HAP-1 (cell line): ENCODE results near the gene CASR.

Experiments used
- DNase-seq, 2 experiments: peaks; one replicate each; pipeline ENCODE4 v3.0.0-alpha.2; 2016 to 2020; ENCODE audit warnings: low spot score in 2 of 2
- H3K27me3 ChIP-seq: fragments of 250-450 bp; sonication (Bioruptor Pico); 2 replicates; pipeline ENCODE4 v1.5.1; 2020; ENCODE audit warnings: low read depth, mild to moderate bottlenecking, moderate library complexity
- H3K36me3 ChIP-seq: fragments of 250-450 bp; sonication (Bioruptor Pico); replicated peaks from 2 replicates; pipeline ENCODE4 v1.5.1; 2020; ENCODE audit warnings: mild to moderate bottlenecking
- H3K4me1 ChIP-seq: fragments of 250-450 bp; sonication (Bioruptor Pico); 2 replicates; pipeline ENCODE4 v1.5.1; 2020; ENCODE audit warnings: mild to moderate bottlenecking
- H3K4me3 ChIP-seq: fragments of 250-450 bp; sonication (Bioruptor Pico); 2 replicates; pipeline ENCODE4 v1.5.1; 2020; ENCODE audit warnings: mild to moderate bottlenecking, moderate library complexity
- H3K9me3 ChIP-seq: fragments of 250-450 bp; sonication (Bioruptor Pico); 2 replicates; pipeline ENCODE4 v1.5.1; 2020; ENCODE audit warnings: mild to moderate bottlenecking, moderate library complexity
- in situ Hi-C: fragments of 300-500 bp; cut with MboI; formaldehyde crosslinking; loops from 3 replicates; pipeline ENCODE4 v1.14.3; 2020; ENCODE audit warnings: low sequenced_read_pairs, inconsistent platforms, mixed read lengths

The CASR gene

DNA sequence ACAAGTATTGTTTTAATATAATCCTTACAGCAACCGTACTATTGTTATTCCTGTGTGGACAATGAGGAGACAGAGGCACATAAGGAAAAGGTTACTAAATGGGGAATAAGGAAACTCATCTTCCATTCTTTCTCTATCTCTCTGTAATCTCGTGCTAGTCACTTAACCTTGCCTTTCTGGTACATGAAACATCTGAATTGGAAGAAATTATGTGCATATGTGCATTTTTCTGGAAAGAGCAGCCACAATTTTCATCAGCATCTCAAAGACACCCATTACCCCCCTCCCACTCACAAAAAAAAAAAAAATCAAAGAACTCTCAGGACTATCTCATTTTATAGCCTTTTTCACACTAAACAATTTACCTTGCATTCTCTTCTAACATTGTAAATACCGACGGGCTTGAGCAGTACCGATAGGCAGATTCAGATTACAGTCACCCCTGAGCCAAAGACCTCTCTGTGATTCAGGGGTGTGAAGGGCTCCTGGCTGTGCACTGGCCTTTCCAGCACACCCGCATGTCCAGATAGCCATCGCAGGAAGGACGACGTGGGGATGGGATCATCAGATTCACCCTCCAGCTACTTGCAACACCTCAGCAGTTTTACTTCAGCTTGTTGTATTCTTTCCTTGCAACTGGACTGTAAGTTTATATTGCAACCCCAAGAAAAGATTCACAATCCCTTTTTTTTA is 48.1 kb downstream of the CASR start:
- Histone ChIP-seq H3K4me1 (no peaks in the 10 kb centered on the region), H3K4me3 (no peak overlapping the region), H3K9me3 (no peaks in the 10 kb centered on the region), H3K36me3 (no peaks in the 10 kb centered on the region), H3K27me3 (no peaks in the 10 kb centered on the region)
- in situ Hi-C loops: no loop called here
- no peak for DNase-seq

DNA sequence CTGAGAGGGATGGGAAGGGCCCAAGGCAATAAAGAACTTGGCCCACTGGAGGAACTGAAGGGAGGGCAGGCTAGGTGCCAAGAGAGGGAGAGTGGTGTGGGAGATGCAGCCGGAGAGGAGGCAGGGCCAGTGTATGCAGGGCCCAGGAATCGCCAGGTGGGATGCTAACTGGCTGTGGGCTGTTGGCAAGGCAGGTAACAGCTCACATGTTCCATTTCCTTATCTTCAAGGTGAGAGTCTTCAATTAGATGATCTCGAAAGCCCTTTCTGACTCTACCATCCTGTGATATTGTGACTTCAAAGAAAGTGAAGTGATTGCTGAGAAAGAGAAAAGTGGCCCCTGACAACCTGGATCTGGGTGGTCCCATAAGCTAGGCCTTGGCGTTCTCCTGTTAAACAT is 49.0 kb downstream of the CASR start:
- in situ Hi-C loops: no loop called here
- Histone ChIP-seq H3K27me3 (no peaks in the 10 kb centered on the region), H3K36me3 (no peaks in the 10 kb centered on the region), H3K9me3 (no peaks in the 10 kb centered on the region), H3K4me3 (no peak overlapping the region), H3K4me1 (no peaks in the 10 kb centered on the region)
- no peak for DNase-seq

DNA sequence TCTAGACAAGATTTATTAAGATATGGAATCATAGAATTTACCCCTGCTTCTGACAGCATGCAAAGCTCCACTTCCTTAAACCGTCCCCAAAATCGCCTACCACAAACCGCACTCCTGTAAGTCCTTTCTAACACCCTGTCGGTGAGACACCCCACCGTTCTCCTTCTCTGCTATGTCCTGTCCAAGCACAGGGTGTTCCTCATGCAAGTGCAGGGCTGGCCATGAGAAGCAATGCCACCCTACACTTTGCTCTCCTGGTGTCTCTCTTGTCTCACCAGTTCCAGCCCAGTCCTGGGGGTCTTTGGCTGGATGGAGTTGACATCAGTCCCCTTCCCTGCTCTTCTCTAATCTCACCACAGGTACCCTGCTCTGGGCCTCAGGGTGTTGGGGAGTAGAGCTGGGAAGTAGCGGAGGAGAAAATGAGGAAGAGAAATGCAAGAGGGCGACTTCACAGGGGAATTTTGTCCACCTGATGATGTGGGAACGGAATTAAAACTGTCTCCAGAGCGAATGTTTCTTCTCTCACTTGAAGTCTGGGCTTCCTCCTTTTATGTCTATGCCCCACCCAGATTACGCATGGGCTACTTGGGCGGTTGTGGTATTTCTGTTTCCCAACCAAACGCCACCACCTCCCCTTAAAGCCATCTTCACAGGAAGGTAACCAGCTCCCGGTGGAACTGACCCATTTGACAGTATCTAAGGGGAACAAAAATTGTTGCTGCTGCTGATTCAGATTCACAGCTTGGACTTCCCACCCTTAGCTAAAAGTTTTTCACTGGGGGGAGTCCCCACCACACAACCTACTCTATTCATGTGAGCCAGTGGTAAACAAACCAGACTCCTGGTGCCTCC is 49.9 kb downstream of the CASR start:
- Histone ChIP-seq H3K4me3 (no peak overlapping the region), H3K27me3 (no peaks in the 10 kb centered on the region), H3K9me3 (no peaks in the 10 kb centered on the region), H3K4me1 (no peaks in the 10 kb centered on the region), H3K36me3 (no peaks in the 10 kb centered on the region)
- in situ Hi-C loops: no loop called here
- no peak for DNase-seq

DNA sequence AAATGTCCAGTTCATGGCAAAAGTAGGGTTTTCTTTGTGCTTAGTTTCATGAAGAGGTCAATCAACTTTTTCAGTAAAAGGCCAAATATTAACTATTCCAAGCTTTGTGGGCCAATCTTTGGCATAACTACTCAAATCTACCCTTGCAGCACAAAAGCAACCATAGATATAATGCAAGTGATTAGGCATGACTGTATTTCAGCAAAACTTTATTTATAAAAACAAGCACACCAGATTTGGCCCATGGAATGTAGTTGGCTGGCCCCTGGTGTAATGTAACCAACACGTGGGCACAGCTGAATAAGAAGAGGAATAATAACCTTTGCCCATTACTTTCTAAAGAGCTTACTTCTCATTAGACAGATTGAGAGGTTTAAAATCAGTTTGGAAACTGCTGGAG is 50.6 kb downstream of the CASR start:
- in situ Hi-C loops: no loop called here
- no peaks in the 10 kb centered on the region for H3K36me3 ChIP-seq
- no peaks in the 10 kb centered on the region for H3K27me3 ChIP-seq
- DNase-seq: no peak
- no peaks in the 10 kb centered on the region for H3K9me3 ChIP-seq
- H3K4me1 ChIP-seq: no peaks in the 10 kb centered on the region
- no peak overlapping the region for H3K4me3 ChIP-seq

DNA sequence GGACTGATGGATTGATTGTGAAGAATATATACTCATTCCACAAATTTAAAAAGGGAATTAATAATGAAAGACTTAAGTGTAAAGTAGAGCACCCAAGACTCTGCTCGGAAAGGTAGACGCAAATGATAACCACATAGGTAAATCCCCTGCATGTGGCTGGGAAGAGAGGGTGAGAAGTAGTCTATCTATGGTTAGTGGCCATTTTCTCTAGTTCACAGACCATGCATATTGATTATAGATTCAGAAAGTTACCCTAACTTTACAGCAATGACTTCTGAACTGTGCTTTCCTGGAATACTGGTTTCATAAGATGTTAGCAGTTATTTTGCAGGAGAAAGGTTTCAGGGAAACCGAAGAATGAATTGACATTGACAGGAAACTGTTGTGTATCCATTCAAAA is 51.7 kb downstream of the CASR start:
- Histone ChIP-seq H3K4me3 (no peak overlapping the region), H3K4me1 (no peaks in the 10 kb centered on the region), H3K27me3 (no peaks in the 10 kb centered on the region), H3K9me3 (no peaks in the 10 kb centered on the region), H3K36me3 (no peaks in the 10 kb centered on the region)
- in situ Hi-C loops: no loop called here
- DNase-seq: no peak

DNA sequence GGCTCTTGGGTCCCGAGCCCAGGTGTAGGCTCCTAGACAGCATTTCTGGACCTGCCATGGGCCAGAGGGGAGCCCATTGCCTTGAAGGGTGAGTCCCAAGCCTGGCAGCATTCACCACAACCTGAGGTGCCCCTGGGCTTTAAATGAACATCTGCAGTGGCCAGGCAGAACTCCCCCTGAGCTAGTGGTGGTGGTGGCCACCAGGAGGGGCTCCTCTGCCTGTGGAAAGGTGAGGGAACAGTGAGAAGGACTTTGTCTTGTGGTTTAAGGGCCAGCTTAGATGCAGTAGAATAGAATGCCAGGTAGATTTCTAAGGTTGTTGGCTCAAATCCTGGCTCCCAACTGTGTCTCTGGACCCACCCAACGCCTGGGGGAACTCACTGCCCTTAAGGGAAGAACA is 55.6 kb downstream of the CASR start:
- no peaks in the 10 kb centered on the region for H3K9me3 ChIP-seq
- peaks cover 1% of the 10 kb centered on the region for H3K27me3 ChIP-seq
- no peaks in the 10 kb centered on the region for H3K36me3 ChIP-seq
- in situ Hi-C loops: no loop called here
- no peaks in the 10 kb centered on the region for H3K4me1 ChIP-seq
- DNase-seq: no peak
- no peak overlapping the region for H3K4me3 ChIP-seq

DNA sequence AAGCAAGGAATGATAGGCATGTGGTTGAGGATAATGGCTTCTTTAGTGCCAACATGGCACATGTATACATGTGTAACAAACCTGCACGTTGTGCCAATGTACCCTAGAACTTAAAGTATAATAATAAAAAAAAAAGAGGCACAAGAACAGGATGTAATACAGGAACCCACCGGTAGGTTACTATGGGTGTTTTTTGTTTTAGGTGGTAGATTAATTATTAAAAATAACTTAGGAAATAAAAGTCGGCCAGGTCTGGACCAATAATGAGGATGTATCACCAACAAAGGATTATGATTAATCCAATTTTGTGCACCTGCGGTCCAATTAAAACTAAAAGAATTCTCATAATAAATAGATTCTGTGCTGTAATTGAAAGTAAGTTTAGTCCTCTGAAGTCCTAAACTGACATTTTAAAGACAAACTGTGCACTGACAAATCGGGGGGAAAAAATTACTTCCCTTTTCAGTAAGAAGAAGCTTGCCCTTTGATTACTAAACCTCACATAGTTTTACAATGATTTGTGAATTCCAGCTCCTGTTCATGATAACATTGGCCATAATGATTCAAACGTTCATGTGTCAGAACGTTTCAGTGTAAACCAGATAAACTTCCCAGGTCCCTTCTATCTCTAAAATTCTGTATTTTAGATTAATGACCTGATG is 62.2 kb downstream of the CASR start:
- Histone ChIP-seq H3K27me3 (peaks cover 11% of the 10 kb centered on the region), H3K36me3 (no peaks in the 10 kb centered on the region), H3K4me1 (no peaks in the 10 kb centered on the region), H3K9me3 (no peaks in the 10 kb centered on the region), H3K4me3 (no peak overlapping the region)
- in situ Hi-C loops: no loop called here
- no peak for DNase-seq

DNA sequence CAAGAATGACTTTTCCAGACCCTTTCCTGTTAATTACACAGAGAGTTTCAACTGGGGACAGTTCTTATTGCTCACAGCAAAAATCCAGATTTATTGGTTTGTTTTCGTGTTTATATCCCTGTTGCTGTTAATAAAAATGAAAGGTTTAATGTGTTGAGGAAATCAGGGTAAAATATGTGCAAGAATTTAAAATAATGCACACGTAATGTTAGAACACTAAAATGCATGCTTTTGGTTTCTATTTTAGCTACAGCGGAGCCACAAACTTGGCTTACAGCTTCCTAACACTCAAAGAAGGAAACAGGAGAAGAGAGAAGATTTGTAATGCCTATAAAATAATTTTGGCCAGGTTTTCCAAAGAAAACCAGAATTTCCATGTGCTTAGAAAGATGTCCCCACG is 62.7 kb downstream of the CASR start:
- no peaks in the 10 kb centered on the region for H3K4me1 ChIP-seq
- in situ Hi-C loops: no loop called here
- H3K27me3 ChIP-seq: peaks cover 11% of the 10 kb centered on the region
- H3K4me3 ChIP-seq: no peak overlapping the region
- H3K9me3 ChIP-seq: no peaks in the 10 kb centered on the region
- H3K36me3 ChIP-seq: no peaks in the 10 kb centered on the region
- no peak for DNase-seq

DNA sequence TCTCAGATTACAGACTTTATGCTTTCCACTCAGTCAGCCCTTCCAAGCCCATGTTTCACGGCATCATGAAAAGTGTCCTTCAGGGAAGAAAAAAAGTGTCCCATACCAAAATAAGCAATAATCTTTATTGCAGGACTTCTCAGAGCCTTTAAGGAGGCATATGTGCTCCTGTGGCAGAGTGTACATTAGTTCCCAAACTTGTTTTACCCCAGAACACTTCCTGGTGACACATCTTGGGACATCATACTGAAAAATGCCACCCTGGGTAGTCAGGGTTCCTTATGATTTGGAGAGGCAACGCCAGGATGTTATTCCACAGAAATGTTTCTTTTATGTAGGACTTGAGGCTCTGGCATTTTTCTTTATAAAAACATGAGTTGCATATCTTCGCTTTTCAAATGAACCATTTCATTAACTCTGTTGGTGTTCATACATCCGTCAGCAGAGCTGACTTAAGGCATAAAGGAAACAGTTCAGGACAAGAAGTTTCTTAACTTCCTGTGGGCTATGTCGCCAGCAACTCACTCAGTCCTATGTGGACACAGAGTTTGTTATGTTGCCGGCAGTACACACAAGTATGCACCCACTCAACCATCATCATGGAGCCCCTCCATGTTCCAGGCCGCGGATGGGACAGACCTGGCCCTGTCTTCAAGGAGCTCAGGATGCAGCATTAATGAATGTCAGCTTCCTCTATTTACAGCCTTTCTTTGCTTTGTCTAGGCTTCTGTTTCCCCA is 63.8 kb downstream of the CASR start:
- H3K4me1 ChIP-seq: no peaks in the 10 kb centered on the region
- no peak overlapping the region for H3K4me3 ChIP-seq
- no peak for DNase-seq
- peaks cover 11% of the 10 kb centered on the region for H3K27me3 ChIP-seq
- in situ Hi-C loops: no loop called here
- no peaks in the 10 kb centered on the region for H3K36me3 ChIP-seq
- no peaks in the 10 kb centered on the region for H3K9me3 ChIP-seq

DNA sequence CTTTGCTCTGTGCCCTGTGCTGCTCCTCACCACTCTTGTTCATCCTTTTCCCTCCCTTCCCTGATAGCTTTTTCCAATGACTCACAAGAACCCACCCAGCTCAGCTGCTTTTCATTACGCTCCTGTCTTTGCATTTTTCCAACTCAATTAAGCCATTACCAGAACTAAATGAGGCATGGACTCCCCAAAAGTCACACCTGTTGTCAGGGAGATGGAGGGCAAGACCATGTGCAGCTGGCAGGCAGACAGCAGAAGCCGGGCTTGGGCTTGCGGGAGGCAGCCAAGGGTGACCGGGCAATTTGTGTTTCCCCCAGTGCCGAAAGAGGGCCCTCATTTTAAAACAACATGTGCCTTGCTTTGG is 64.3 kb downstream of the CASR start:
- no peaks in the 10 kb centered on the region for H3K4me1 ChIP-seq
- in situ Hi-C loops: no loop called here
- H3K36me3 ChIP-seq: no peaks in the 10 kb centered on the region
- H3K9me3 ChIP-seq: no peaks in the 10 kb centered on the region
- H3K4me3 ChIP-seq: no peak overlapping the region
- H3K27me3 ChIP-seq: peaks cover 11% of the 10 kb centered on the region
- DNase-seq: no peak

DNA sequence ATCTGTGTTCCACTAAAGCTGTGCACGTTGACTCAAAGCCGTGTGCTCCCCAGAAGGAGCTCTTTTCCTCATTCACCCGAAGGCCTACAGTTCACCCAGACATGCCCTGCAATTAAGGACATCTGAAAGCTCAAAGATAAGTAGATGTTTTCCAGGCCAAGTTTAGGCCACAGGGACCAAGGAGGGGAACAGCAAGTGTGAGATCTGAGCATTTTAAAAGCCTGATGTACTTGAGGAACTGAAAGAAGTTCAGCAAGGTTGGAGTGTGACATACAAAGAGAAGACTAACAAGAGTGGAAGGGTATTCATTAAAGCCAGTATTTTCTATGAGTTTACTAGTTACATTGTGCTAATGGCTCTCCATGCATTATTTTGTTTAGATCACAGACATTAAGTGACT is 68.0 kb downstream of the CASR start:
- H3K27me3 ChIP-seq: no peaks in the 10 kb centered on the region; the same call in 1 of the 2 replicates
- no peak overlapping the region for H3K4me3 ChIP-seq
- in situ Hi-C loops: loop anchor here (25.0 kb wide), 1 partner anchor 689 kb away; the partner anchor contains the start of gene ARGFX
- DNase-seq: no peak
- no peaks in the 10 kb centered on the region for H3K9me3 ChIP-seq
- no peaks in the 10 kb centered on the region for H3K36me3 ChIP-seq
- no peaks in the 10 kb centered on the region for H3K4me1 ChIP-seq

DNA sequence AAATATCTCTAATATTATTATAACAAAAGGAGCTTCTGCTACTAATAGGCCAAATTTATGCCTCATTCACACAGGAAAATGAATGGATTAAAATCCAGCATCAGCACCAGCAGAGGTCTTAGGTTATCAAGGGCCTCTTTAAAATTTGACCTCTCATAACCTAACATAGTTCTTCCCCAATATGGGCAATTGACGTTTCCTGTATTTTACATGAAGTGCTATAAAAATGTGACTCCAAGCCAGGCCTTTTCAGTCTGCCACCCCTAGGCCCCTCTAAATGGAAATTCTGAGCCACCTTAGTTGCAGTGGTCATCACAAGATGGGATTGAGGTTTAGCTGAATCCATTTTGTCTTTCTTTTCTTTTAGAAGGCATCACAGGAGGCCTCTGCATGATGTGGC is 70.1 kb downstream of the CASR start:
- DNase-seq: no peak
- Histone ChIP-seq H3K27me3 (peaks cover 3% of the 10 kb centered on the region; the same call in 1 of the 2 replicates), H3K9me3 (no peaks in the 10 kb centered on the region), H3K4me3 (no peak overlapping the region), H3K4me1 (no peaks in the 10 kb centered on the region), H3K36me3 (no peaks in the 10 kb centered on the region)
- in situ Hi-C loops: loop anchor here (25.0 kb wide), 1 partner anchor 691 kb away; the partner anchor contains the start of gene ARGFX

DNA sequence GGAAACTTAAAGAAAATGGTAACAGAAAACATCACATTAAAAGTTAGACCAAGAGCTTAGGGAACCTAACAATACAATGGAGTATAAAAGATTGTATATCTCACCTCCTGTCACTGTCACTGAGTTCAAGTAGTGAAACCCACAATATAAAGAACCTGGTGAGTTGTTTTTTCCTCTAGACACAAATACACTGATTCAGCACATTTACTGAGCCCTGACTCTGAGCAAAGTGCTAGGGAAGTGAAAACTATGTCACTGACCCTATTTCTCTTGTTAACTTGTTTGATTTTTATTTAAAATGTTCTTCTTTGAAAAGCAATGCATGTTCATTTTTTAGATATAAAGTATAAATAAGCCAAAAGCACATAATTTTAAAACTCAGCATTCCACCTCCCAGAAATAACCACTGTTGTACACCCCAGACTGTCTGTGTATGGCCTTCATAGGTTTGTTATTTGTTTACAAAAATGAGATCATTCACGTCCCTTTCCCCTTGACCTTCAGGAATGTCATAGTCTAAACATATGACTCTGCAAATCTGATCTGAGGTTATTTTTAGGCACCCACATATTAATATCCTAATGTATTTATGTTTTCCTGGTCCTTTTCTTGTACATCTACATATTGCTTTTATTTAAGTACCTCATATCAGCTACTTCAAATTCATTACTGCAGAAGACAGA is 72.4 kb downstream of the CASR start:
- Histone ChIP-seq H3K9me3 (no peaks in the 10 kb centered on the region), H3K36me3 (no peaks in the 10 kb centered on the region), H3K4me3 (no peak overlapping the region), H3K27me3 (peaks cover 3% of the 10 kb centered on the region; the same call in 1 of the 2 replicates), H3K4me1 (no peaks in the 10 kb centered on the region)
- DNase-seq: no peak
- in situ Hi-C loops: loop anchor here (25.0 kb wide), 1 partner anchor 694 kb away; the partner anchor contains the start of gene ARGFX
